ENCODE results near the gene TPRG1L.
"Not testable (repeated sequence)": the region's sequence is repeated elsewhere in the genome, so short reads cannot be mapped to it uniquely, and the experiment has no call there.

The TPRG1L gene

GRCh38 chr1:3624200-3625136, at the start of gene TPRG1L:
TSS of gene TPRG1L (plus strand) at chr1:3625015. CDS start at chr1:3625073, 58 bp downstream.
- peak; percentile 96 for DNase-seq

- DNase-seq = not testable (repeated sequence)
Observed at GRCh38 chr1:3575515-3575914, 49.3 kb upstream of the TPRG1L start.

- no peak for DNase-seq
Observed at GRCh38 chr1:3575993-3576392, 48.8 kb upstream of the TPRG1L start.

GRCh38 chr1:3577300-3577699, 47.5 kb upstream of the TPRG1L start:
- DNase-seq = peak; percentile 75

GRCh38 chr1:3577711-3578432, 46.9 kb upstream of the TPRG1L start:
- DNase-seq = no peak

- DNase-seq = no peak
Observed at GRCh38 chr1:3578433-3578805, 46.4 kb upstream of the TPRG1L start.

- DNase-seq = no peak
Observed at GRCh38 chr1:3578906-3579305, 45.9 kb upstream of the TPRG1L start.

GRCh38 chr1:3579626-3580025, 45.2 kb upstream of the TPRG1L start:
- DNase-seq = no peak

GRCh38 chr1:3580231-3580630, 44.6 kb upstream of the TPRG1L start:
- DNase-seq = no peak

GRCh38 chr1:3581296-3582036, 43.3 kb upstream of the TPRG1L start:
- no peak for DNase-seq

- DNase-seq = not testable (repeated sequence)
Observed at GRCh38 chr1:3583751-3584150, 41.1 kb upstream of the TPRG1L start.

GRCh38 chr1:3584915-3585314, 39.9 kb upstream of the TPRG1L start:
- no peak for DNase-seq

- DNase-seq = not testable (repeated sequence)
Observed at GRCh38 chr1:3585353-3585868, 39.4 kb upstream of the TPRG1L start.

GRCh38 chr1:3585940-3586568, 38.8 kb upstream of the TPRG1L start:
- no peak for DNase-seq

GRCh38 chr1:3586986-3587759, 37.6 kb upstream of the TPRG1L start:
- no peak for DNase-seq

- no peak for DNase-seq
Observed at GRCh38 chr1:3588395-3588794, 36.4 kb upstream of the TPRG1L start.

GRCh38 chr1:3590139-3590763, 34.6 kb upstream of the TPRG1L start:
- DNase-seq = no peak

GRCh38 chr1:3590951-3591865, 33.6 kb upstream of the TPRG1L start:
- no peak for DNase-seq

GRCh38 chr1:3593334-3593733, 31.5 kb upstream of the TPRG1L start:
- DNase-seq = no peak

- no peak for DNase-seq
Observed at GRCh38 chr1:3593745-3594144, 31.1 kb upstream of the TPRG1L start.

All from NCI-H446 treated with DMSO at 0.1 percent for 48 hours (cell line).